GM21619 (cell line): ENCODE data around the gene ATP6V0D1.
"Not testable (repeated sequence)": the region's sequence is repeated elsewhere in the genome, so short reads cannot be mapped to it uniquely, and the experiment has no call there.

Experiments used
- ATAC-seq: cut with Tn5 transposase; IDR thresholded peaks from one replicate; pipeline ENCODE4 v1.9.1; 2021; ENCODE audit not compliant: unreplicated experiment

The ATP6V0D1 gene

GRCh38 chr16:67504031-67505021 is 23.4 kb upstream of the ATP6V0D1 start:
- ATAC-seq, result peak; percentile 86

GRCh38 chr16:67499106-67499505 is 18.1 kb upstream of the ATP6V0D1 start:
- ATAC-seq, result no peak

- no peak for ATAC-seq
Observed at GRCh38 chr16:67490335-67491096, 9.6 kb upstream of the ATP6V0D1 start.

GRCh38 chr16:67489401-67490083 is 8.6 kb upstream of the ATP6V0D1 start:
- ATAC-seq, result no peak

GRCh38 chr16:67487561-67487960 is 6.6 kb upstream of the ATP6V0D1 start:
- not testable (repeated sequence) for ATAC-seq

GRCh38 chr16:67486805-67487204 is 5.8 kb upstream of the ATP6V0D1 start:
- no peak for ATAC-seq

- no peak for ATAC-seq
Observed at GRCh38 chr16:67483731-67484525, 3.0 kb upstream of the ATP6V0D1 start.

GRCh38 chr16:67483150-67483549 is 2.2 kb upstream of the ATP6V0D1 start, which contains the start of gene AGRP:
TSS of gene AGRP (minus strand) at chr16:67483547. CDS start at chr16:67483398, 149 bp downstream.
- ATAC-seq, result no peak

- ATAC-seq, result no peak
Observed at GRCh38 chr16:67482233-67482924, 1.4 kb upstream of the ATP6V0D1 start.

GRCh38 chr16:67481561-67482232 is 740 bp upstream of the ATP6V0D1 start:
- peak; percentile 15 for ATAC-seq

- no peak for ATAC-seq
Observed at GRCh38 chr16:67477960-67478554, 2.9 kb downstream of the ATP6V0D1 start.

- ATAC-seq, result no peak
Observed at GRCh38 chr16:67474551-67475455, 6.2 kb downstream of the ATP6V0D1 start.

GRCh38 chr16:67471758-67472384 is 9.1 kb downstream of the ATP6V0D1 start:
- ATAC-seq, result no peak

GRCh38 chr16:67470359-67470758 is 10.6 kb downstream of the ATP6V0D1 start:
- no peak for ATAC-seq

GRCh38 chr16:67468731-67469130 is 12.2 kb downstream of the ATP6V0D1 start:
- no peak for ATAC-seq

GRCh38 chr16:67466581-67466980 is 14.4 kb downstream of the ATP6V0D1 start:
- ATAC-seq, result no peak

- ATAC-seq, result no peak
Observed at GRCh38 chr16:67464565-67464964, 16.4 kb downstream of the ATP6V0D1 start.
